Umbilical cord (tissue), 2 donors: ENCODE data around the gene ELMO1. TPM values are rescaled to one million over a fixed set of nuclear protein-coding genes. Genes with fewer than 3 reads are reported as not detected.

Experiments used
- DNase-seq: peaks from one replicate; pipeline ENCODE4 v3.0.0-alpha.2; 2015; ENCODE audit warnings: low spot score
- total RNA-seq: library from RNA; depleted of rRNA; stranded (reverse); fragments of >200 nt; gene quantifications from one replicate; pipeline ENCODE4 v1.2.3, GENCODE V29; 2014; ENCODE audit warnings: low replicate concordance; ENCODE audit not compliant: insufficient read depth

ELMO1 gene
- total RNA-seq, 1 donor from 2014 or later, result 69.6 TPM

- DNase-seq, result no peak
Measured at GRCh38 chr7:36840904-36841303, 607.8 kb downstream of the ELMO1 start.

- DNase-seq, result peak; percentile 5
Measured at GRCh38 chr7:36838616-36839225, 609.9 kb downstream of the ELMO1 start.

- DNase-seq, result no peak
Measured at GRCh38 chr7:36831049-36831448, 617.6 kb downstream of the ELMO1 start.

DNA sequence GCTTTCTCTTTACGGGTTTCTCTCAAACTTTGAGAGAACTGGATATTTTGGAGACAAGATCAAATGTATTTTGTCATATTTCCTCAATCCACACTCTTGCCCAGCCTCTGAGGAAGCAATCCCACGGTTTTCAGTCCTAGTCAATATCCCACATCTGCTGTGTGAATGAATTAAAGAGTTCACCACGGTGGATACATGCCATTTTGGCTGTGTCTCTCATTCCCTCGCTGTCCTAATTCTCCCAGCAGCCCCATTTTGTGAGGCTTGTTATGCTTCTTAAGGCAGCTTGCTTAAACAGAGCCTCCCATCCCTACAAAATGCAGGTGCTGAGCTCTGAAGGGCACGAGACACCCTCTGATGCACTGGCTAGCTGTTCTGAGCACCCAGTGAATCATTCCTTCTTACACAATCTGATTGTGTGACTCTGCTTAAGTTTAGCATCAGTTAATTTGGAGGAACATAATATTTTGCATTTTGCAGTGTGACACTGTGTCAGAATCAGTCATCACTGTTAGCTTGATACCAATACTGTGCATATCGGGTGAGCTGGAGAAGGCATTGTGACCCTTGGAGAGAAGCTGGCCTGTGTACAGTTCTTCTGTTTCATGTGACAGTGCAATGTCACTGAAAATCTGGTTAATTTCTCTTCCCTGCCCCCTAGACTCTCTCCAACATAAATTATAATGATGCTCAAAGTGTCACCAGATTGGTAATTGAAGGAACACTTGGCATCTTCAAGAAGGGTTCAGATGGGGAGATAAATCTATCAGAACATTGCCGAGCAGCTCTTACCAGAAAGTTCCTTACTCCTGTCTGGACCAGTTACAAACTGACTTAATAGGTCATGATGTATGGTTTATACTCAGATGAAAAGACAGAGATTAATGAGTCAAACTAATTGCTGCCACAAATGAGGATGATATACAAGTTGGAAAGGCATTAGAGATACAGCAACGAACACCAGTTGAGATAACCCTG is 620.6 kb downstream of the ELMO1 start:
- DNase-seq, result no peak

DNA sequence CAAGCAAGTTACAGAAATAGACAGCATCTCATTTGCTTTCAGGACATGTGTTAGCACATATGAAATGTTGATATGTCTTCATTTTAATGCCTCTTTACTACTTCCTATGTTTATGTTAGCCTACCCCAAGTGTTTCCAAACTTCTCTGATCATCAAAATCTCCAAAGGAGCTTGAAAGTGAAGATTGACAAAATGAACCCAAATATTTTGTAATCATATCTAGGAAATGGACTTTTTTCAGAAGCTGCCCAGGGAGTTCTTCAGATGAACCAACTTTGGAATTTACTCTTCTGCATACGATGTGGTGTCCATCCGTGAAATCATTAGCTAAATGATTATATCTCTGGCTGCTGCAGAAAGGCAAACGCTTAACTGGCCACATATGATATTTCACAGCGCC is 623.2 kb downstream of the ELMO1 start:
- DNase-seq, result no peak

DNA sequence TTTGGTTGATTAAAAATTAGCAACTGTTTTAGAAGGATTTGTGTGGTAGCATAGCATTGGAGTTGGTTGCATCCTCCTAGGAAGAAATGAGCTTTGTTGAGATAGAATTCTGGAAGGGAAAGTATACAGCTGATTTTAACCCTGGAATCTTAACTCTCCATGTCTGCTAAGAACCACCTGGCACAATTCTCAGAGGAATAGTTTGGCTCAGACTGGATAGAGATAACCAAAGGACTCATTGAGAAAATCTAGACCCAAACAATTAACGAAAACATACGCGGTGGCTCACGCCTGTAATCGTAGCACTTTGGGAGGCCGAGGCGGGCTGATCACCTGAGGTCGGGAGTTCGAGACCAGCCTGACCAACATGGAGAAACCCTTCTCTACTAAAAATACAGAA is 625.3 kb downstream of the ELMO1 start:
- DNase-seq, result no peak

DNA sequence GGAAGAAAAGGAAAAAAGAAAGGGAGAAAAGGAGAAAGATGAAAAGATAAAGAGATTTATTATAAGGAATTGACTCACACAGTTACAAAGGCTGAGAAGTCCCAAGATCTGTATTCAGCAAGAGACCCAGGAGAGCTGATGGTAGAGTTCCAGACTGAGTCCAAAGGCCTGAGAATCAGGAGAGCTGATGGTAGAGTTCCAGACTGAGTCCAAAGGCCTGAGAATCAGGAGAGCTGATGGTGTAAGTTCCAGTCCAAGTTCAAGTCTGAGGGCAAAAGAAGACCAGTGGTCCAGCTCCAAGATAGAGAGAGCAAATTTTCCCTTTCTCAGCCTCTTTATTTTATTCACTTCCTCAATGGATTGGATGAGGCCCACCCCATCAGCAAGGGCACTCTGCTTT is 627.0 kb downstream of the ELMO1 start:
- no peak for DNase-seq

DNA sequence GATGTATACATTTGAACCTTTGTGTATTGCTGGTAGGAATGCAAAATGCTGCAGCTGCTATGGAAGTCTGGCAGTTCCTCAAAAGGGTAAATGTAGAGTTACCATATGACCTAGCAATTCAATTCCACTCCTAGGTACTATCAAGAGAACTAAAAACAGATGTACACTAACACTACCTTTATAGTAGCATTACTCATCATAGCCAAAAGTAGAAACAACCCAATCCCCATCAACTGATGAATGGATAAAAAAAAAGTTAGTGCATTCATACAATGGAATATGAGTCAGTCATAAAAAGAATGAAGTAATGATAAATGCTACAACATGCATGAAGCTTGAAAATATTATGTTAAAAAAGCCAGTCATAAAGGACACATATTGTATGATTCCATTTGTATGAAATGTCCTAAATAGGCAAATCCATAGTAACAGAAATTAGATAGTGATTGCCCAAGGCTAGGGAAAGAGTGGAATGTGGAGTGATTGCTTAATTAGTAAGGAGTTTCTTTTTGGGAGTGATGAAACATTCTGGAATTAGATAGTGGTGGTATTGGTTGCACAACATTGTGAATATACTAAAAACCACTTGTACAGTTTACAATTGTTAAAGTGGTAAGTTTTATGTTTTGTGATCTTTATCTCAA is 628.0 kb downstream of the ELMO1 start:
- DNase-seq, result no peak

DNA sequence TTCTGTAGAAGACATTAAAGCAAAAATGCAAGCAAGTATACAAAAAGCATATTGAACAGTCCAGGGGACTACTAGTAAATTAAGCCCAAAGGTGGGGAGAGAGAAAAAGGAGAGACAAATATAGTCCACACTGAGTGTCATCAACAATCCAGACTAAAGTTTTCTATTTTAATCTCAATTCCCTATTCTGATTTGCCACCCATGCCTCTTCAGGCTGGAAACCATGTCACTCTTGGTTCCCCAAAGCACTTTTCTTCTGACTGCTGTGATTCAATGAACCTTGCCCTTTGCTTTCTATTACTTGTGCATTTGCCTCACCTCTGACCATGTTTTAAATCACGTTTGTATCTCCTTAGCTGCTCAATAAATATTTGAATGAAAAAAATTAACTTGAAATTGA is 629.0 kb downstream of the ELMO1 start:
- no peak for DNase-seq

DNA sequence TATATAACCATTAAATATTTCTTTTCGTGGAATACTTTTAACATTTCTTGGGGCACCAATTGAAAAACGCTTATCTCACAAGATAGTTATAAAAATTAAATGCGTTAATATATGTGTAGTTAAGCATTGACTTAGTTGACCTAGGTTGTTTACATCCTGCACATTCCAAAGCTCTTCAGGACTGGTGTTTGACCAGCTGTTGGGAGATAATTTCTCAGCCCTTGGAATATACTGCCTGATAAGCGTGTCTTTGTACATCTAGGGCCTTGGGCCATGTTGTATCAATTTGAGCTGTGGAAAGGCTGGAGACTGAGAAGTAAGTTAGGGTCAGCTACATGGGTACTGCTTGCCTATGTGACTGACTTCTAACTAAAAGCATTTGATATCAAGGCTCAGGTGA is 634.4 kb downstream of the ELMO1 start:
- DNase-seq, result no peak

GRCh38 chr7:36811807-36812206 is 636.9 kb downstream of the ELMO1 start:
- no peak for DNase-seq

GRCh38 chr7:36810489-36810888 is 638.2 kb downstream of the ELMO1 start:
- DNase-seq, result no peak

DNA sequence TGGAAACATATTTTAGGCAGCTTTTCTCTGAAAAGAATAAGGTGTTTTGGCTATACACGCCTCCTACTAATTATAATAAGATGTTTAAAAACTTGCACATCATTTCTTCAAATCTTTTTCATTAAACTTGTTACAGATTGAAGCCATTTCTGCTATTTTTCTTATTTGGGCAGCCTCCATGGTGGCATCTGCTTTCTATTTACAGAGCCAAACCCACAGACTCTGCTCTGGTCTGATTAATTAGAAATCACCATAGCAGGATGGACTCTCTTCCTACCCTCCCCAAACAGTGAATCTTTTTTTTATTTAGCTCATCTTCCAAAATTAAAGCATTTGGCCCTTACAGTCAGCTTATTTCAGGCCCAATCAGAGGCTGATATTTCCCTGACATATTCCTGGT is 638.6 kb downstream of the ELMO1 start:
- DNase-seq, result no peak

- no peak for DNase-seq
Measured at GRCh38 chr7:36809510-36809909, 639.2 kb downstream of the ELMO1 start.

DNA sequence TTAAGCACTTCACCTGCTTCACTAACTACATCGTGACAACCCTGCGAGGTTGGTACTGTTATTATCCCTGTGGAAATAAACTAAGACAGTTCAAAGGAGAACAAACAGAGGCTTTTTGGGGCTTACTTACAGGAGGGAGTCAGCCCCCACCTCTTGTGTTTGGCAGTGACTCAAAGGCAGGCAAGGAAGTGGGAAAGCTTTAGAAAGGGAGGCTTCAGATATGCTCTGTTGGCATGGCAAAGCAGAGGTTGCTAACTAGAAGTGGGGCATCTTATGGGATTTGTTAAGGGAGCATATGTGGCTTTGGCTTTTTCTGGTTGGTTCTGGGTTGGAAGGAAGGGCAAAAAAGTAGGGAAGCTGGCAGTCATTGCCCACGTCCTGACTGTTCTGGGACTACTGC is 639.6 kb downstream of the ELMO1 start:
- DNase-seq, result no peak

DNA sequence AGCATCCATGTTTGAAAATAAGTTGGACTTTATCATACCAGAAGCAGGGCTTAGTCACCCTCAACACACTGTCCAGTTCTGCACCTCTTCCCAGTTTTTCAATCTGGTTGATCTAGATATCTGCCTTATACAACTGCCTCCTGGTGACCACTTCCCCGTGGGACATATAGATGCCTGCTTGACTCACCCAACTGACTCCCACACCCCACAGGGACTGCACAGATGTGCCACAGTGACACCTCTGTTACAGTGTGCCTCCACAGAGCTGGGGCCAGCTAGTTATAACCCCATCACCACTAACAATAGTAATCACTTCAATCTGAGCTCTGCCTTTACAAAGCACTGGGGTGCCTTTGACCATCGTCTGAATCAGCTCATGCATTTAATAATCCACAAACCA is 641.8 kb downstream of the ELMO1 start:
- DNase-seq, result no peak

Other genes starting within 250 kb of the ELMO1 start
- 2.4 TPM for gene GPR141, start 234.9 kb upstream of the ELMO1 start, total RNA-seq